Muscle of leg (tissue), 11 donors: ENCODE measurements around the gene RNLS. TPM values are rescaled to one million over a fixed set of nuclear protein-coding genes. Genes with fewer than 3 reads are reported as not detected.

Source experiments
- DNase-seq: peaks from one replicate; pipeline ENCODE4 v3.0.0; 2013
- H3K27ac ChIP-seq: one replicate; pipeline ENCODE4 v1.5.1; 2013; ENCODE audit warnings: mild to moderate bottlenecking, low read length, control low read depth
- H3K27me3 ChIP-seq: one replicate; pipeline ENCODE4 v1.6.1; 2013; ENCODE audit warnings: low read length; ENCODE audit not compliant: control insufficient read depth, insufficient read depth
- H3K36me3 ChIP-seq: one replicate; pipeline ENCODE4 v1.6.1; 2013; ENCODE audit warnings: low read length; ENCODE audit not compliant: control insufficient read depth, insufficient read depth
- H3K4me1 ChIP-seq: one replicate; pipeline ENCODE4 v1.6.1; 2013; ENCODE audit warnings: low read length; ENCODE audit not compliant: control insufficient read depth, insufficient read depth
- H3K4me3 ChIP-seq: one replicate; pipeline ENCODE4 v1.5.1; 2013; ENCODE audit warnings: low read length, control low read depth
- H3K9me3 ChIP-seq: replicated peaks from 2 replicates; pipeline ENCODE4 v1.6.1; 2013; ENCODE audit warnings: low read depth, low read length; ENCODE audit not compliant: control insufficient read depth
- WGBS: methylation state at CpG from one replicate; pipeline ENCODE4 v1.1.5; 2013; ENCODE audit warnings: missing lambda C conversion rate; ENCODE audit not compliant: insufficient coverage; 5-methylcytosine and 5-hydroxymethylcytosine counted together
- polyA plus RNA-seq, 8 donors: library from polyadenylated mRNA; unstranded; fragments of 120-200 nt; gene quantifications; one replicate each; pipeline versions ENCODE4 v1.2.1 to v1.2.3, GENCODE V29; 2013; ENCODE audit warnings: inconsistent platforms in 1 of 8, low replicate concordance in 1 of 8; ENCODE audit not compliant: insufficient read length in 8 of 8, insufficient read depth in 1 of 8
- total RNA-seq: library from RNA; stranded (reverse); fragments of 120-200 nt; gene quantifications from one replicate; pipeline ENCODE4 v1.2.4, GENCODE V29; 2013

Gene RNLS
- total and polyA plus RNA-seq, 9 donors, result 2.0 to 4.5 (median 3.5) TPM

DNA sequence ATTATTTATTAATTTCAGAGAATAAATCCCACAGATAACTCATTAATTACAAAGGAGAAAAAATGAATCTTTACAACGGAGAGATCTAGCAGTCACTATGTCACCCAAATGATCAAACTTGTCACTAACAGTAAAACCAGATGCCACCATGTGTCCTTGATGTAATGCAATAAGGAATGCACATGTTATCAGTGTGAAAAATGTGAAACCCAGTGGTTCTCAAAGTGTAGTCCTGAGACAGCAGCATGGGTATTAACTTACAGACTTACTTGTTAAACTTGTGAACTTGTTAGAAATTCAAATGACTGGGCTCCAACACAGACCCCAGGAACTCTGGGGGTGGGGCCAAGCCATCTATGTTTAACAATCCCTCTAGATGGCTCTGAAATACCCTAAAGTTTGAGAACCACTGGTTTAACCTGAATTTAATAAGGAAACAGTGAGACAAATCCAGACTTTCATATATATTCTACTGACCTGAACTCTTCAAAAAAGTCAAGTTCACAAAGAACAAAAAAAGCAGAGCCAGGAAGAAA lies 77.4 kb downstream of the RNLS start:
- H3K9me3 ChIP-seq, result no peaks in the 10 kb centered on the region
- no peak for DNase-seq
- H3K4me3 ChIP-seq, result no peak overlapping the region
- H3K27me3 ChIP-seq, result no peaks in the 10 kb centered on the region
- H3K27ac ChIP-seq, result no peak overlapping the region
- H3K36me3 ChIP-seq, result no peaks in the 10 kb centered on the region
- WGBS, result no CpG with 5 or more reads among the region's 1 CpG
- H3K4me1 ChIP-seq, result no peaks in the 10 kb centered on the region

- 91% methylated on average over 1 of the region's 1 CpG for WGBS
- Histone ChIP-seq H3K27ac (no peak overlapping the region), H3K9me3 (no peaks in the 10 kb centered on the region), H3K4me3 (no peak overlapping the region), H3K36me3 (no peaks in the 10 kb centered on the region), H3K4me1 (no peaks in the 10 kb centered on the region), H3K27me3 (no peaks in the 10 kb centered on the region)
- no peak for DNase-seq
These were observed 77.9 kb downstream of the RNLS start for GRCh38 chr10:88505265-88505664.

GRCh38 chr10:88500656-88501055 lies 82.5 kb downstream of the RNLS start:
- Histone ChIP-seq H3K9me3 (no peaks in the 10 kb centered on the region), H3K4me1 (no peaks in the 10 kb centered on the region), H3K27me3 (no peaks in the 10 kb centered on the region), H3K36me3 (no peaks in the 10 kb centered on the region), H3K4me3 (no peak overlapping the region), H3K27ac (no peak overlapping the region)
- WGBS, result no CpG with 5 or more reads among the region's 2 CpGs
- DNase-seq, result no peak

GRCh38 chr10:88499569-88500470 lies 83.3 kb downstream of the RNLS start:
- Histone ChIP-seq H3K27ac (no peak overlapping the region), H3K27me3 (no peaks in the 10 kb centered on the region), H3K4me1 (no peaks in the 10 kb centered on the region), H3K9me3 (no peaks in the 10 kb centered on the region), H3K4me3 (no peak overlapping the region), H3K36me3 (no peaks in the 10 kb centered on the region)
- no peak for DNase-seq
- WGBS, result 70% methylated on average over 1 of the region's 6 CpGs

- no peak for DNase-seq
- Histone ChIP-seq H3K27ac (no peak overlapping the region), H3K4me1 (no peaks in the 10 kb centered on the region), H3K4me3 (no peak overlapping the region), H3K27me3 (no peaks in the 10 kb centered on the region), H3K36me3 (no peaks in the 10 kb centered on the region), H3K9me3 (no peaks in the 10 kb centered on the region)
- WGBS, result no CpG with 5 or more reads among the region's 1 CpG
These were observed 85.2 kb downstream of the RNLS start for GRCh38 chr10:88497913-88498312.

GRCh38 chr10:88494537-88494936 lies 88.6 kb downstream of the RNLS start:
- Histone ChIP-seq H3K36me3 (no peaks in the 10 kb centered on the region), H3K4me1 (no peaks in the 10 kb centered on the region), H3K9me3 (no peaks in the 10 kb centered on the region), H3K27ac (no peak overlapping the region), H3K27me3 (no peaks in the 10 kb centered on the region), H3K4me3 (no peak overlapping the region)
- DNase-seq, result no peak

GRCh38 chr10:88493691-88494483 lies 89.2 kb downstream of the RNLS start:
- no peaks in the 10 kb centered on the region for H3K9me3 ChIP-seq
- no peaks in the 10 kb centered on the region for H3K27me3 ChIP-seq
- no peaks in the 10 kb centered on the region for H3K36me3 ChIP-seq
- H3K4me3 ChIP-seq, result no peak overlapping the region
- H3K4me1 ChIP-seq, result no peaks in the 10 kb centered on the region
- WGBS, result 0% methylated on average over 1 of the region's 3 CpGs
- no peak overlapping the region for H3K27ac ChIP-seq
- peak; percentile 83 for DNase-seq

- peak; percentile 21 for DNase-seq
- WGBS, result no CpG with 5 or more reads among the region's 1 CpG
These were observed 91.8 kb downstream of the RNLS start for GRCh38 chr10:88491314-88491713.

DNA sequence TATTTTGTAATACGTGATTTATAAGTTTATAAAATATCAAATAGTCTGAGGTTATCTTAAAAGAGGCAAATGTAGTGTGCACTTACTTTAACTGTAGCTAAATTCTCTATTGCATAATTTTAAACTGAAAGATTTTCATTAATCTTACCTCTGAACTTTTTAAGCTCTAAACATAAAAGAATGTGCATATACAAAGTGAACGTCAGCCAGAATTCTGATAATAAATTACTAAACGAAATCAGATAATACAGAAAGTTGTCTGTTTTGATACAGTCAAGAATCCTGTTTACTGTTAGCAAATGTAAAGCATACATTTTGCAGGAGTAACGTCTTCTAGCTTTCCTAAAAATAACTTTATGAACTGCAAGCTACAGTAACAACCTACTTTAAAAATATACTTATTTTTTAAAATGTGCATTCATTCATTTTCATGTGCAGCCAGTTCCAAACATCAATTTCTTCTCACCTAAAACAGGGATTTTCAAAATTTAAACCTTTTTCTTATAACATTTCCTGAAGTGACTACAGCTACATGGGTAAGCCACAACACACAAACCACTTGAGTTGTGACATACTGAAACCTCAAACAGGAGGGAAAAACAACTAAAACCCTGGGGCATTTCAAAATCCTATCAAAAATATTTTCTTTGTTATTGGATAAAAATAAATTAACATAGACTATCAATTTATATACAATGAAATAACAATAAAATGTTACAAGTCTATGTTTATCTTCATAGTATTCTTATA lies 92.7 kb downstream of the RNLS start:
- Histone ChIP-seq H3K27ac (no peak overlapping the region), H3K4me1 (no peaks in the 10 kb centered on the region), H3K9me3 (no peaks in the 10 kb centered on the region), H3K27me3 (no peaks in the 10 kb centered on the region), H3K4me3 (no peak overlapping the region), H3K36me3 (no peaks in the 10 kb centered on the region)
- WGBS, result no CpG with 5 or more reads among the region's 4 CpGs
- no peak for DNase-seq

More at GRCh38 chr10:88491314-88491713, 91.8 kb downstream of the RNLS start:
- Histone ChIP-seq H3K4me1 (no peaks in the 10 kb centered on the region), H3K36me3 (no peaks in the 10 kb centered on the region), H3K9me3 (no peaks in the 10 kb centered on the region), H3K4me3 (no peak overlapping the region), H3K27me3 (no peaks in the 10 kb centered on the region), H3K27ac (no peak overlapping the region)

DNA sequence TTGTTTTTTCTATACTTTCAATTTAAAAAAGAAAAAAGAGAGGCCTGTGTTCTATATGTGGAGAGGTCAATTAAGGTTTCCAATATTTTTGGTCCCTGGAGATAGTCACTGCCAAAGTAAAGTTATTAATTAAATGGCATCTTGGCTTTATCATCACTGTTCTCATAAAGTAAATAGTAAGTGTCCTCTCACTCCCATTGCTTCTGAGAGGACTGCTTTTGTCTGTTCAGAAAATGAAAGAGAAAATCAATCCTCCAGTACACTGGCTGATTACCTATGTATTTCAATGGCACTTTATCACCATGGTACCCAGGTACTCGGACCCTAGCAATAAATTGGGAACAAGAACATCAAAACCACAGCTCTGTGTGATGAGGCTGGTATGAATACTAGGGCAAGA lies 94.0 kb downstream of the RNLS start:
- H3K9me3 ChIP-seq, result no peaks in the 10 kb centered on the region
- H3K27me3 ChIP-seq, result no peaks in the 10 kb centered on the region
- H3K27ac ChIP-seq, result no peak overlapping the region
- no CpG with 5 or more reads among the region's 1 CpG for WGBS
- DNase-seq, result no peak
- H3K4me1 ChIP-seq, result no peaks in the 10 kb centered on the region
- H3K36me3 ChIP-seq, result no peaks in the 10 kb centered on the region
- H3K4me3 ChIP-seq, result no peak overlapping the region
